ENCODE data around the gene HAVCR2. TPM values are rescaled to one million over a fixed set of nuclear protein-coding genes. Genes with fewer than 3 reads are reported as not detected.
"Not testable (repeated sequence)": the region's sequence is repeated elsewhere in the genome, so short reads cannot be mapped to it uniquely, and the experiment has no call there.

The HAVCR2 gene
- total RNA-seq, 1 donor from 2014 or later, result 7.3 TPM

- FAIRE-seq, result no peak
- DNase-seq (ENCODE audit: low spot score in 2 of 2), result no peak
These were observed 8.6 kb downstream of the HAVCR2 start for GRCh38 chr5:157100140-157100679.

DNA sequence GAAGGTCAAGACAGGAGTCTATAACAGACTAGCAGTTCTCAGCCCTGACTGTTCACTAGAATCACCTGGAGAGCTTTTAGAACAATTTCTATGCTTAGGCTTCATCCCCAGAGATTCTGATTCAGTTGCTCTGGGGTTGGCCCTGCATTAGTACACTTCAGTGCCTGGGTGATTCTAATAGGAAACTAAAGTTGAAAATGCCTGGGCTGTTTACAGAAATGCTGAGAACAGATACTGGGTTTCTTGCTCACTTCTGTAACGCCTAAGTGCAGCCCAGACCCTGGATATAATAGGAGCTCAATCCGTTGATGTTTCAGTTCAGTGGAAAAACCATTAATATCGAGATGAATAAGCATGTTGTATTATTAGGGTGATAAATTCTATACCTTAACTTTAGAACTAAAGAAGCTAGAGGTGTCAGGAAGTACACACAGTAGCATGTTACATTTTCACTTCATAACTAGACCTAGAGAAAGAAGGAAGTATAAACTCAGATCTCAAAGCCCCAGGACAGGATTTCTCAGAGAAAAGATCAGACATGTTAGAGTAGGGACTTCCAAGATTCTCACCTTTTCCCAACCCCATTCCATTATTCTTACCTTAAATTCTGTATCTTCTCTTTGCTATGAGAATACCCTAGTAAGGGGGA is 20.4 kb downstream of the HAVCR2 start:
- no peak for FAIRE-seq
- DNase-seq (ENCODE audit: low spot score in 2 of 2), result no peak

DNA sequence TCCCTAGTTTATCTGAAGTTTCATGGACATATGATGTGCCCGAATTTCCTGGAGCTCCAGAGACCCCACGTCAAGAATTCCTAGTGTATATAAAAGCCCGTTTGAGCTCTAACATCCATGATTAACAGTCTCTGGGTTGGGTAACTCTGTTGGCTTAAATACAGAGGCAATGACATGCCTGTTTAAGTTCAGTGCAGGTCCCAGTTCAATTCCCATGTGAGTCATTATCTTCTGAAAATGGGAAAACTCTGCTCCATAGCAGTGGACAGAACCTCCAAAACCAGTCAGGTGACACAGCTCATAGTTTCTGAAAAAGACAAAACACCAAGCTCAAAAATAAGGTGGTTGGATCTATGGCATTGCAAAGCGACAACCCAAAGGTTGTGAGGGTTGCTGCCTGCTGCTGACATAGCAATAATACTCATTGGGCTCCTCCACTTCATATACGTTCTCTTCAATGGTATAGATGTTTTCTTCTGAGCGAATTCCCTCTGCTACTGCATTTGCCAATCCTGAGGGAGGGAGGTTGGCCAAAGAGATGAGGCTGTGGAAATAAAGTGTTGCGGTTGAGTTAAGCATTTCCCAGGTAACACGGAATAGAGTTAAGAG is 22.0 kb downstream of the HAVCR2 start:
- no peak for DNase-seq (ENCODE audit: low spot score in 2 of 2)
- no peak for FAIRE-seq

GRCh38 chr5:157085930-157086329 is 22.9 kb downstream of the HAVCR2 start:
- no peak for FAIRE-seq
- no peak for DNase-seq (ENCODE audit: low spot score in 2 of 2)

GRCh38 chr5:157080286-157080685 is 28.6 kb downstream of the HAVCR2 start:
- no peak for DNase-seq (ENCODE audit: low spot score in 2 of 2)

DNA sequence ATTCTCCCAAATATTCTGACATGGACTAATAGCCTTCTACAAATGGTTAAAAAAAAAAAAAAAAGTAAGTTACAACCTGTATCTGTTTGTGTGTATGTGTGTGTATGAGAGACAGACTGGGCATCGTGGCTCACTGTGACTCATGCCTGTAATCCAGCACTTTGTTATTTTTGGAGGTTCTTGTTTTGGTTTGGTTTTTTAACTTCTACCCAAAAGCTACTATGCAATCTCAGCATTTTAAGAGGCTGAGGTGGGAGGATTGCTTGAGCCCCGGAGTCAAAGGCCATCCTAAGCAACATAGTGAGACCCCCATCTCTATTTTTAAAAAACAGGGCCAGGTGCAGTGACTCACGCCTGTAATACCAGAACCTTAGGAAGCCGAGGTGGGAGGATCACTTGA is 32.3 kb downstream of the HAVCR2 start:
- FAIRE-seq (no peak), DNase-seq (ENCODE audit: low spot score in 2 of 2) (no peak)

More at GRCh38 chr5:157080286-157080685, 28.6 kb downstream of the HAVCR2 start:
- FAIRE-seq, result no peak

DNA sequence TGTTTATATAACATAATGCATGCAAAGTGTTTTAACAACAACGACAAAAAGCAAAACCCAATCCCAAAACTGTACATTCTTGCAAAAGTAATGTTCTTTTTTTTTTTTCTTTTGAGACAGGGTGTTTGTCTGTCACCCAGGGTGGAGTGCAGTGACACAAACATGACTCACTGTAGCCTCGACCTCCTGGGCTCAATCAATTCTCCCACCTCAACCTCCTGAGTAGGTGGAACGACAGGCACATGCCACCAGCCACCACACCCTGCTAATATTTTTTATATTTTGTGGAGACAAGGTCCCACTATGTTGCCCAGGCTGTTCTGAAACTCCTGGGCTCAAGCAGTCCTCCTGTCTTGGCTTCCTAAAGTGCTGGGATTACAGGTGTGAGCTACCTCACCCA is 36.3 kb downstream of the HAVCR2 start:
- FAIRE-seq (no peak), DNase-seq (ENCODE audit: low spot score in 2 of 2) (no peak)

- FAIRE-seq, result no peak
- no peak for DNase-seq (ENCODE audit: low spot score in 2 of 2)
These were observed 38.9 kb downstream of the HAVCR2 start for GRCh38 chr5:157069949-157070348.

GRCh38 chr5:157068785-157069184 is 40.1 kb downstream of the HAVCR2 start:
- FAIRE-seq (no peak), DNase-seq (ENCODE audit: low spot score in 2 of 2) (no peak)

- FAIRE-seq (no peak), DNase-seq (ENCODE audit: low spot score in 2 of 2) (no peak)
These were observed 40.5 kb downstream of the HAVCR2 start for GRCh38 chr5:157068339-157068738.

- no peak for FAIRE-seq
- no peak for DNase-seq (ENCODE audit: low spot score in 2 of 2)
These were observed 41.8 kb downstream of the HAVCR2 start for GRCh38 chr5:157067005-157067404.

- DNase-seq (ENCODE audit: low spot score in 2 of 2) (no peak), FAIRE-seq (no peak)
These were observed 42.8 kb downstream of the HAVCR2 start for GRCh38 chr5:157066080-157066479.

- no peak for DNase-seq (ENCODE audit: low spot score in 2 of 2)
- FAIRE-seq, result no peak
These were observed 44.9 kb downstream of the HAVCR2 start for GRCh38 chr5:157063776-157064430.

GRCh38 chr5:157059891-157060290 is 49.0 kb downstream of the HAVCR2 start:
- DNase-seq (ENCODE audit: low spot score in 2 of 2) (no peak), FAIRE-seq (no peak)

DNA sequence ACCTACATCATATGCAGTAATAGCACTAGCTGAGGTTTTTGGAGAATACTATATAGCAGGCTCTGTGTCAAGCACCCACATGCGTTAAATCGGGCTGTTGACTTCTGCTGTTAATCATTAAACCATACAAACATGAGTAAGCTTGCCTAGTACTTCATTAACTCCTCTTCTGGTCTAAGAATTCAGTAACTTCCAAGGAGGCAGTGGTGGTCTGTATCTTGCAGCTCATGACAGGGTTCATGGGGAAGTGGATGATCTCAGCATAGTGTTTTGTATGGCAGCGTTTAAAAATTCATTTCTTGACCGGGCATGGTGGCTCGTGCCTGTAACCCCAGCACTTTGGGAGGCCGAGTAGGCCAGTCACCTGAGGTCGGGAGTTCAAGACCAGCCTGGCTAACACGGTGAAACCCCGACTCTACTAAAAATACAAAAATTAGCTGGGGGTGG is 49.7 kb downstream of the HAVCR2 start, which contains the start of gene HAVCR1:
TSS of gene HAVCR1 (minus strand) at position 24 of the 447 bp plus-strand sequence. CDS start 1,173 bp downstream, outside the sequence.
- no peak for FAIRE-seq
- DNase-seq (ENCODE audit: low spot score in 2 of 2), result no peak

DNA sequence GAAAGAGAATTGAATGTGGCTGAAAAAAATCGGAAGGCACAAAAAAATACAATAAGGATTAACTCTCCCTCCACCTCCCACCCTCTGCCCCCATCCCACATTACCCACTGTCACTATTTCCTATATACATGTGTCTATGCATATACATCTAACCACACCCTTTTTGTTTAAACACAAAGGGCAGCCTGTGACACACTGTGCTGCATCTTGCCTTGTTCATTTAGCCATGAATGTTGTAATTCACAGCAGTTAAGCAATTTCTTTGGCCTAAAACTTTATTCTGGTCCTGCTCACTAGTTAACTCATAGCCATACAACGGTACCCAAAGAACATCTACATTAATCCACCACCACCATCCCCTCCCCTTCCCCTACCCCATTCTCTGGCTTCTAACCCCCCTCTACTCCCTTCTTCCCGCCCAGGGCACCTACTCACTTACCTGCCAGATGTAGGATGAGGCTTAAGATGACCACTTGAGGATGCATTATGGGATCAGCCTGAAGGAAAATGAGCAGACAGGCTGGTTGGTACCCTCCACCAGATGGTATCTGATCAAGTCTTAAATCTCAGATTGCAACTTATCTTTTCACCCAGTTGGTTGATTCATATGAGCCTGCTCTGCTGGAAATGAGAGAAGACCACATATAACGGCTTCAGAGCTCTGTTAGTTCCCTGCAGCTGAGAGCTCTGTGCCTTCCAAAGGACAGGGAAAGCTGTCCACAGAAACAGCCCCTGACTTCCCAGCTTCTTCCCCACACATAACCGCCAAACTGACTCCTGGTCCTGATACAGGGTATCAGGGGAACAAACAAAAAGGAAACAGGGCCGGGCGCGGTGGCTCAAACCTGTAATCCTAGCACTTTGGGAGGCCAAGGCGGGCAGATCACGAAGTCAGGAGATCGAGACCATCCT is 51.1 kb downstream of the HAVCR2 start:
- no peak for FAIRE-seq

GRCh38 chr5:157056848-157057247 is 52.0 kb downstream of the HAVCR2 start:
- DNase-seq (ENCODE audit: low spot score in 2 of 2); FAIRE-seq: not testable (repeated sequence)

More for the DNA sequence above, 51.1 kb downstream of the HAVCR2 start:
- DNase-seq (ENCODE audit: low spot score in 2 of 2), result no peak

GRCh38 chr5:157051604-157052245 is 57.1 kb downstream of the HAVCR2 start:
- no peak for FAIRE-seq
- no peak for DNase-seq (ENCODE audit: low spot score in 2 of 2)

DNA sequence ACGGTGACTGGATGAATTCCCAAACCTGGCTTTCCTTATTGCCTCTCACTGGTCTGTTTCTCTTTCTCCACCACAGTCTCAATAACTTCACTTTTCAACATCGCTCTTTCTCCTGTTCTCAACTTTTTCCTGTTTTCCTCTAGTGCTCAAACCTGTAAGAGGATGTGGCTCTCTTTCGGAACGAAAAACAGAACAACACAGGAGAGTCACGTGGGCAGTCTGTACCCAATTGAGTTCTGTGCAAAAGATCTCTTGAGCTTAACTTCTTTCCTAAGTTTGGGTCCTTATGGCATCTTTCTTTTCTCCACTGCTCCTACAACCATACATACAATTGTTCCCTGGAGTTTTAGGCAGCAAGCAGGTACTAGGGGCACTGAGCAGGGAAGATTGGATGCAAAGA is 58.8 kb downstream of the HAVCR2 start:
- no peak for DNase-seq (ENCODE audit: low spot score in 2 of 2)
- FAIRE-seq, result no peak

DNA sequence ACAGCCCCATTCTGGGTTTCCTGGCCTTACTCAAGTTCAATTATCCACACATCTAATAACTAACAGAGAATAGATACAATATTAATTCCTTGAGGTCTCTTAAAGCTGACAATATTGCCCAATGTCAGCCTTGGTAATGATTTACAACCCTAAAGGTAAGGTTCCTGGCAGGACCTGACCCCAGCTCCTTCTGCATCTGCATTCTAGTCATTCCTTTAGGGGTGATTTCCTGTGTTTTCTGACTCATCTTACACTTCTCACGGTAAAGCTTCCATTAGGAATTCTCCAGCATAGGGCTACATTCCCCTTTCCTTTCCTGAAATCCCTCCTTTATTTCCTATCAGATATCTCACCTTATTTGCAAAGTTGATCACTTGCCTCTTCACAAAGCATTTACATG is 59.2 kb downstream of the HAVCR2 start:
- no peak for FAIRE-seq
- DNase-seq (ENCODE audit: low spot score in 2 of 2), result no peak
